ENCODE measurements around the gene CRACDL.

The CRACDL gene

GRCh38 chr2:98849113-98849512, 86.9 kb downstream of the CRACDL start:
- no peak for DNase-seq (ENCODE audit: low spot score)
- no peak for TF ChIP-seq CTCF (IDR thresholded peaks at IDR 0.05)
- Histone ChIP-seq H3K4me3 (no peak overlapping the region), H3K27ac (no peak overlapping the region)

- H3K27ac ChIP-seq, result no peak overlapping the region
- DNase-seq (ENCODE audit: low spot score), result no peak
- TF ChIP-seq CTCF (IDR thresholded peaks at IDR 0.05), result no peak
- H3K4me3 ChIP-seq, result no peak overlapping the region
These were observed 88.2 kb downstream of the CRACDL start for GRCh38 chr2:98847853-98848252.

- TF ChIP-seq CTCF (IDR thresholded peaks at IDR 0.05), result no peak
- no peak for DNase-seq (ENCODE audit: low spot score)
- Histone ChIP-seq H3K4me3 (no peak overlapping the region), H3K27ac (no peak overlapping the region)
These were observed 90.0 kb downstream of the CRACDL start for GRCh38 chr2:98846041-98846440.

- no peak overlapping the region for H3K4me3 ChIP-seq
- no peak for TF ChIP-seq CTCF (IDR thresholded peaks at IDR 0.05)
- no peak for DNase-seq (ENCODE audit: low spot score)
- no peak overlapping the region for H3K27ac ChIP-seq
These were observed 93.9 kb downstream of the CRACDL start for GRCh38 chr2:98842136-98842535.

GRCh38 chr2:98839292-98839691, 96.7 kb downstream of the CRACDL start:
- DNase-seq (ENCODE audit: low spot score), result no peak
- H3K27ac ChIP-seq, result no peak overlapping the region
- no peak overlapping the region for H3K4me3 ChIP-seq

GRCh38 chr2:98835831-98836385, 100.1 kb downstream of the CRACDL start:
- no peak overlapping the region for H3K27ac ChIP-seq
- peak; percentile 54 for DNase-seq (ENCODE audit: low spot score)
- H3K4me3 ChIP-seq, result no peak overlapping the region
- TF ChIP-seq CTCF (IDR thresholded peaks at IDR 0.05), result no peak

More at GRCh38 chr2:98839292-98839691, 96.7 kb downstream of the CRACDL start:
- TF ChIP-seq CTCF (IDR thresholded peaks at IDR 0.05), result no peak

GRCh38 chr2:98833917-98834263, 102.1 kb downstream of the CRACDL start:
- peak; percentile 55 for DNase-seq (ENCODE audit: low spot score)
- peak overlapping the region in 1 of 2 donors; percentile 11 for H3K27ac ChIP-seq

More at GRCh38 chr2:98833917-98834263, 102.1 kb downstream of the CRACDL start:
- no peak for TF ChIP-seq CTCF (IDR thresholded peaks at IDR 0.05)
- no peak overlapping the region for H3K4me3 ChIP-seq

Data from coronary artery (tissue), 2 donors.